ENCODE measurements around the gene SLC27A1. TPM values are rescaled to one million over a fixed set of nuclear protein-coding genes. Genes with fewer than 3 reads are reported as not detected.

Gene SLC27A1
- total and polyA plus RNA-seq, 2 experiments from 2014 or later, result 3.5 to 11.6 TPM

DNA sequence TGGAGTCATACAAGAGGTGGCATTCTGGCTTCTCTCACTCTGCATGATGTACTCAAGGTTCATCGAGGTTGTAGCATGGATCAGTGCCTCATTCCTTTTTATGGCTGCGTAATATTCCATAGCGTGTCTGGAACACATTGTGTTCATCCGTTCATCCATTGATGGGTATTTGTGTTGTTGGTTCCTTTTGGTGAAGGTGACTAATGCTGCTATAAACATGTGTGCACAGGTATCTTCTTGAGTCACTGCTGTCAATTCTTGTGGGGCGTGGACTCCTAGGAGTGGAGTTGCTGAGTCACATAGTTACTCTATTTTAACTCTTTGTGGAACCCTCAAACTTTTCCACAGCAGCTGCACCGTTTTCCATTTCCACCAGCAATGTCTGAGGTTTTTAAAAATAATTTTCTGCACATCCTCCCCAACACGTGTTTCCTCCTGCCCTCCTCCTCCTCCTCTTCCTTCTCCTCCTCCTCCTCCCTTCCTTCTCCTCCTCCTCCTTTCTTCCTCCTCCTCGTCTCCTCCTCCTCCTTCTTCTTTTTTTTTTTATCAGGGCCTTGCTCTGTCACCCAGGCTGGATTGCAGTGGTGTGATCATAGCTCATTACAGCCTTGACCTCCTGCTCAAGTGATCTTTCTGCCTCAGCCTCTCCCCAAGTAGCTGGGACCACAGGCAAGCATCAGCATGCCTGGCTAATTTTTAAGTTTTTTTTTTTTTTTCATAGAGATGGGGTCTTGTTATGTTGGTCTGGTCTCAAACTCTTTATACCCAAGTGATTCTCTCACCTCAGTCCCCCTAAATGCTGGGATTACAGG, 19.9 kb upstream of the SLC27A1 start (continued):
- no peak for TF ChIP-seq STAT1 (IDR thresholded peaks at IDR 0.05; ENCODE audit: unreplicated experiment)
- TF ChIP-seq, protein P1, sequence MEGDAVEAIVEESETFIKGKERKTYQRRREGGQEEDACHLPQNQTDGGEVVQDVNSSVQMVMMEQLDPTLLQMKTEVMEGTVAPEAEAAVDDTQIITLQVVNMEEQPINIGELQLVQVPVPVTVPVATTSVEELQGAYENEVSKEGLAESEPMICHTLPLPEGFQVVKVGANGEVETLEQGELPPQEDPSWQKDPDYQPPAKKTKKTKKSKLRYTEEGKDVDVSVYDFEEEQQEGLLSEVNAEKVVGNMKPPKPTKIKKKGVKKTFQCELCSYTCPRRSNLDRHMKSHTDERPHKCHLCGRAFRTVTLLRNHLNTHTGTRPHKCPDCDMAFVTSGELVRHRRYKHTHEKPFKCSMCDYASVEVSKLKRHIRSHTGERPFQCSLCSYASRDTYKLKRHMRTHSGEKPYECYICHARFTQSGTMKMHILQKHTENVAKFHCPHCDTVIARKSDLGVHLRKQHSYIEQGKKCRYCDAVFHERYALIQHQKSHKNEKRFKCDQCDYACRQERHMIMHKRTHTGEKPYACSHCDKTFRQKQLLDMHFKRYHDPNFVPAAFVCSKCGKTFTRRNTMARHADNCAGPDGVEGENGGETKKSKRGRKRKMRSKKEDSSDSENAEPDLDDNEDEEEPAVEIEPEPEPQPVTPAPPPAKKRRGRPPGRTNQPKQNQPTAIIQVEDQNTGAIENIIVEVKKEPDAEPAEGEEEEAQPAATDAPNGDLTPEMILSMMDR (conservative IDR thresholded peaks at IDR 0.05; ENCODE audit: low read depth in 2 of 2), result no peak
- no peak for TF ChIP-seq CREB1 (CRISPR knock-in tag; IDR thresholded peaks at IDR 0.05; ENCODE audit: low read depth)
- TF ChIP-seq ZNF114 (CRISPR knock-in tag; IDR thresholded peaks at IDR 0.05), result no peak
- TF ChIP-seq, protein P2, sequence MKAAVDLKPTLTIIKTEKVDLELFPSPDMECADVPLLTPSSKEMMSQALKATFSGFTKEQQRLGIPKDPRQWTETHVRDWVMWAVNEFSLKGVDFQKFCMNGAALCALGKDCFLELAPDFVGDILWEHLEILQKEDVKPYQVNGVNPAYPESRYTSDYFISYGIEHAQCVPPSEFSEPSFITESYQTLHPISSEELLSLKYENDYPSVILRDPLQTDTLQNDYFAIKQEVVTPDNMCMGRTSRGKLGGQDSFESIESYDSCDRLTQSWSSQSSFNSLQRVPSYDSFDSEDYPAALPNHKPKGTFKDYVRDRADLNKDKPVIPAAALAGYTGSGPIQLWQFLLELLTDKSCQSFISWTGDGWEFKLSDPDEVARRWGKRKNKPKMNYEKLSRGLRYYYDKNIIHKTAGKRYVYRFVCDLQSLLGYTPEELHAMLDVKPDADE (IDR thresholded peaks at IDR 0.05), result no peak
- no peak for TF ChIP-seq ZNF331 (CRISPR knock-in tag; IDR thresholded peaks at IDR 0.05; ENCODE audit: low read depth)
- TF ChIP-seq EZH2 (IDR thresholded peaks at IDR 0.05; ENCODE audit: low read depth, unreplicated experiment), result no peak
- TF ChIP-seq EZH2phosphoT487 (IDR thresholded peaks at IDR 0.05; ENCODE audit: unreplicated experiment), result no peak
- TF ChIP-seq JUNB (IDR thresholded peaks at IDR 0.05; ENCODE audit: unreplicated experiment), result no peak
- TF ChIP-seq POLR2AphosphoS5 (IDR thresholded peaks at IDR 0.05; ENCODE audit: low read depth), result no peak
- TF ChIP-seq NANOG (IDR thresholded peaks at IDR 0.05; ENCODE audit: borderline replicate concordance), result no peak

DNA sequence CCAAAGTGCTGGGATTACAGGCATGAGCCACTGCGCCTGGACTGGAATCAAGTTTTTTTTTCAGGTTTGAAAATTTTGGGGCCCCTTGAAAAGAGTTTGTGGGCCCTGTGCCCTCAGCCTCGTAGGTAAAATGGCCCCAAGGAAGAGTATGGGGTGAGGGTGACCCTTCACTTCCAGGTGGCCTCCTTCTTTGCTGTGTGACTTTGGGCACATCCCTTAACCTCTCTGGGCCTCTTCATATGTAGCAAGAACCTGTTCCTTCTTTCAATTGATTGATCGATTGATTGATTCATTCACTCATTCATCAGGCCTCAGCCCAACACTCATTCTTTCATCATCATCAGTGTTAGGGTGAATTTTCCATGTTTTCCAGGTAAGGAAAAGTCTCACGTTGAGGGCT, 18.5 kb upstream of the SLC27A1 start:
- Histone ChIP-seq H3K79me2 (replicated peaks; ENCODE audit: insufficient read depth) (no peaks in the 10 kb centered on the region), H3K4me1 (ENCODE audit: insufficient read depth) (peaks cover 12% of the 10 kb centered on the region), H3F3A (replicated peaks; ENCODE audit: low read depth) (peaks cover 3% of the 10 kb centered on the region; the same call in 1 of the 2 replicates), H3K4me2 (no peak overlapping the region), H3K36me3 (ENCODE audit: insufficient read depth) (no peaks in the 10 kb centered on the region), H2AFZ (no peak overlapping the region), H4K20me1 (replicated peaks; ENCODE audit: insufficient read depth) (no peaks in the 10 kb centered on the region), H3K27me3 (ENCODE audit: insufficient read depth) (peaks cover 46% of the 10 kb centered on the region), H3K27ac (ENCODE audit: low read depth) (no peak overlapping the region), H3K9me2 (ENCODE audit: insufficient read depth) (no peaks in the 10 kb centered on the region), H3K4me3 (no peak overlapping the region)
- Mint-ChIP-seq H3K4me3 (no peak overlapping the region), H3K9me3 (peaks cover 4% of the 10 kb centered on the region; the same call in 1 of the 3 replicates), H3K4me1 (peaks cover 15% of the 10 kb centered on the region), H3K27me3 (ENCODE audit: insufficient read depth, low read depth, poor library complexity) (peaks cover 38% of the 10 kb centered on the region), H3K27ac (no peak overlapping the region), H3K36me3 (ENCODE audit: low read depth) (no peaks in the 10 kb centered on the region; the same call in 2 of the 3 replicates)
- DNase-seq (ENCODE audit: low spot score), result no peak
- ATAC-seq, result no peak
- TF ChIP-seq STAT1 (IDR thresholded peaks at IDR 0.05; ENCODE audit: unreplicated experiment), result no peak
- TF ChIP-seq ZNF114 (CRISPR knock-in tag; IDR thresholded peaks at IDR 0.05), result no peak
- TF ChIP-seq, protein P1 (conservative IDR thresholded peaks at IDR 0.05; ENCODE audit: low read depth in 2 of 2), result no peak
- TF ChIP-seq POLR2AphosphoS5 (IDR thresholded peaks at IDR 0.05; ENCODE audit: low read depth), result no peak
- no peak for TF ChIP-seq ZNF331 (CRISPR knock-in tag; IDR thresholded peaks at IDR 0.05; ENCODE audit: low read depth)
- TF ChIP-seq, protein P2 (IDR thresholded peaks at IDR 0.05), result no peak
- no peak for TF ChIP-seq NANOG (IDR thresholded peaks at IDR 0.05; ENCODE audit: borderline replicate concordance)
- TF ChIP-seq, protein P3, sequence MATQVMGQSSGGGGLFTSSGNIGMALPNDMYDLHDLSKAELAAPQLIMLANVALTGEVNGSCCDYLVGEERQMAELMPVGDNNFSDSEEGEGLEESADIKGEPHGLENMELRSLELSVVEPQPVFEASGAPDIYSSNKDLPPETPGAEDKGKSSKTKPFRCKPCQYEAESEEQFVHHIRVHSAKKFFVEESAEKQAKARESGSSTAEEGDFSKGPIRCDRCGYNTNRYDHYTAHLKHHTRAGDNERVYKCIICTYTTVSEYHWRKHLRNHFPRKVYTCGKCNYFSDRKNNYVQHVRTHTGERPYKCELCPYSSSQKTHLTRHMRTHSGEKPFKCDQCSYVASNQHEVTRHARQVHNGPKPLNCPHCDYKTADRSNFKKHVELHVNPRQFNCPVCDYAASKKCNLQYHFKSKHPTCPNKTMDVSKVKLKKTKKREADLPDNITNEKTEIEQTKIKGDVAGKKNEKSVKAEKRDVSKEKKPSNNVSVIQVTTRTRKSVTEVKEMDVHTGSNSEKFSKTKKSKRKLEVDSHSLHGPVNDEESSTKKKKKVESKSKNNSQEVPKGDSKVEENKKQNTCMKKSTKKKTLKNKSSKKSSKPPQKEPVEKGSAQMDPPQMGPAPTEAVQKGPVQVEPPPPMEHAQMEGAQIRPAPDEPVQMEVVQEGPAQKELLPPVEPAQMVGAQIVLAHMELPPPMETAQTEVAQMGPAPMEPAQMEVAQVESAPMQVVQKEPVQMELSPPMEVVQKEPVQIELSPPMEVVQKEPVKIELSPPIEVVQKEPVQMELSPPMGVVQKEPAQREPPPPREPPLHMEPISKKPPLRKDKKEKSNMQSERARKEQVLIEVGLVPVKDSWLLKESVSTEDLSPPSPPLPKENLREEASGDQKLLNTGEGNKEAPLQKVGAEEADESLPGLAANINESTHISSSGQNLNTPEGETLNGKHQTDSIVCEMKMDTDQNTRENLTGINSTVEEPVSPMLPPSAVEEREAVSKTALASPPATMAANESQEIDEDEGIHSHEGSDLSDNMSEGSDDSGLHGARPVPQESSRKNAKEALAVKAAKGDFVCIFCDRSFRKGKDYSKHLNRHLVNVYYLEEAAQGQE (IDR thresholded peaks at IDR 0.05; ENCODE audit: unreplicated experiment), result no peak
- no peak for TF ChIP-seq CREB1 (CRISPR knock-in tag; IDR thresholded peaks at IDR 0.05; ENCODE audit: low read depth)
- TF ChIP-seq EZH2phosphoT487 (IDR thresholded peaks at IDR 0.05; ENCODE audit: unreplicated experiment), result no peak
- TF ChIP-seq JUNB (IDR thresholded peaks at IDR 0.05; ENCODE audit: unreplicated experiment), result no peak
